GM12878 (cell line): ENCODE measurements around the gene SUPT4H1. TPM values are rescaled to one million over a fixed set of nuclear protein-coding genes. Genes with fewer than 3 reads are reported as not detected.

Source experiments
- ATAC-seq: fragments of 200-7000 bp; cut with Tn5 transposase; 3 replicates; pipeline ENCODE4 v1.9.1; 2020; ENCODE audit warnings: mild to moderate bottlenecking, moderate library complexity
- BruUV-seq: library from RNA; stranded (reverse); fragments of 400-500 nt; replicated peaks from 2 replicates; lab custom pipeline; 2021; lab: Mats Ljungman, UMichigan
- CTCF ChIA-PET: fragments of 300-600 bp; sonication (Branson Sonifier 250); formaldehyde crosslinking; extraction: SDS; loops from one replicate; lab custom pipeline; 2021; ENCODE audit warnings: inconsistent platforms; lab: Yijun Ruan, JAX
- POLR2A ChIA-PET: fragments of 350-600 bp; formaldehyde crosslinking; extraction: SDS; loops from one replicate; lab custom pipeline; 2021; ENCODE audit warnings: inconsistent platforms; lab: Charles Lee
- RAD21 ChIA-PET: fragments of 300-600 bp; sonication (Branson Sonifier 250); formaldehyde crosslinking; loops from one replicate; lab custom pipeline; 2023; ENCODE audit warnings: antibody characterized with exemption; ENCODE audit not compliant: unreplicated experiment; lab: Charles Lee
- SMC1A ChIA-PET: fragments of 300-600 bp; sonication (Branson Sonifier 250); formaldehyde crosslinking; loops from one replicate; lab custom pipeline; 2023; ENCODE audit not compliant: unreplicated experiment, uncharacterized antibody; lab: Charles Lee
- DNase-seq: peaks from one replicate; pipeline ENCODE4 v3.0.0-alpha.2; 2011; ENCODE audit warnings: low read depth, low spot score
- FAIRE-seq: peaks from 3 replicates; lab custom pipeline; 2011; peaks lifted over from hg19 to GRCh38; lab: Jason Lieb, UNC
- H2AFZ ChIP-seq: 2 replicates; pipeline ENCODE4 v1.6.0; 2011; ENCODE audit warnings: low read depth, low read length, control low read depth; ENCODE audit not compliant: control insufficient read depth
- H3K27ac ChIP-seq: 2 replicates; pipeline ENCODE4 v1.5.1; 2011; ENCODE audit warnings: control low read depth; ENCODE audit not compliant: control insufficient read depth, insufficient read depth
- H3K27me3 ChIP-seq, 2 experiments: replicated peaks in 1 of 2; 2 replicates each; pipeline versions ENCODE4 v1.6.0 to v1.6.1; 2011; ENCODE audit warnings: low read length in 1 of 2; ENCODE audit not compliant: control insufficient read depth in 2 of 2, insufficient read depth in 2 of 2
- H3K36me3 ChIP-seq, 2 experiments: 2 replicates each; pipeline ENCODE4 v1.5.1; 2011; ENCODE audit warnings: low read length in 1 of 2; ENCODE audit not compliant: control insufficient read depth in 2 of 2, insufficient read depth in 2 of 2
- H3K4me1 ChIP-seq: 2 replicates; pipeline ENCODE4 v1.6.1; 2011; ENCODE audit warnings: mild to moderate bottlenecking, low read length, moderate library complexity, mixed read lengths; ENCODE audit not compliant: control insufficient read depth, insufficient read depth
- H3K4me2 ChIP-seq: 2 replicates; pipeline ENCODE4 v1.6.0; 2011; ENCODE audit warnings: control low read depth; ENCODE audit not compliant: control insufficient read depth, insufficient read depth
- H3K4me3 ChIP-seq: fragments of 200-600 bp; sonication (generic); 2 replicates; pipeline ENCODE4 v1.5.1; 2016
- H3K79me2 ChIP-seq: 2 replicates; pipeline ENCODE4 v1.6.0; 2011; ENCODE audit warnings: low read length; ENCODE audit not compliant: control insufficient read depth, insufficient read depth
- H3K9ac ChIP-seq: 2 replicates; pipeline ENCODE4 v1.8.0; 2011; ENCODE audit warnings: low read length, control low read depth, mixed read lengths; ENCODE audit not compliant: control insufficient read depth, insufficient read depth
- H3K9me3 ChIP-seq: replicated peaks from 3 replicates; pipeline ENCODE4 v1.5.1; 2011; ENCODE audit warnings: mild to moderate bottlenecking, low read length; ENCODE audit not compliant: control insufficient read depth, insufficient read depth
- H4K20me1 ChIP-seq: 2 replicates; pipeline ENCODE4 v1.6.0; 2011; ENCODE audit not compliant: control insufficient read depth, insufficient read depth
- EED ChIP-seq: sonication (generic); IDR thresholded peaks from 2 replicates; pipeline ENCODE4 v1.6.1; 2016; ENCODE audit warnings: antibody characterized with exemption, low read depth
- ESRRA ChIP-seq: IDR thresholded peaks from 2 replicates; pipeline ENCODE4 v1.6.1; 2012; ENCODE audit warnings: mild to moderate bottlenecking, low read length, improper control_type of control experiment
- IKZF2 ChIP-seq, 2 experiments: fragments of 450-650 bp; IDR thresholded peaks; 2 replicates each; pipeline ENCODE4 v1.6.1; 2017; ENCODE audit warnings: mild to moderate bottlenecking in 2 of 2, moderate library complexity in 2 of 2
- LARP7 ChIP-seq: fragments of 450-650 bp; IDR thresholded peaks from 2 replicates; pipeline ENCODE4 v1.6.1; 2017; ENCODE audit warnings: mild to moderate bottlenecking
- MEF2A ChIP-seq: IDR thresholded peaks from 2 replicates; pipeline ENCODE4 v1.6.1; 2011; ENCODE audit warnings: low read depth, mild to moderate bottlenecking, low read length, moderate library complexity; ENCODE audit not compliant: insufficient read depth
- MYC ChIP-seq: IDR thresholded peaks from 2 replicates; pipeline ENCODE4 v1.6.1; 2011; ENCODE audit warnings: mild to moderate bottlenecking, low read length, moderate library complexity, inconsistent platforms; ENCODE audit not compliant: insufficient read depth, insufficient replicate concordance, insufficient read length, severe bottlenecking
- POLR2AphosphoS2 ChIP-seq: IDR thresholded peaks from 2 replicates; pipeline ENCODE4 v1.6.1; 2011; ENCODE audit warnings: low read depth, mild to moderate bottlenecking, low read length, improper control_type of control experiment, moderate library complexity
- SREBF2 ChIP-seq: IDR thresholded peaks from 2 replicates; pipeline ENCODE4 v1.6.1; 2012; ENCODE audit warnings: mild to moderate bottlenecking, low read length
- YY1 ChIP-seq: IDR thresholded peaks from 2 replicates; pipeline ENCODE4 v1.6.1; 2011; ENCODE audit warnings: low read depth, mild to moderate bottlenecking, low read length
- ZNF384 ChIP-seq: IDR thresholded peaks from 2 replicates; pipeline ENCODE4 v1.6.1; 2012; ENCODE audit warnings: low read depth, mild to moderate bottlenecking, low read length, improper control_type of control experiment, borderline replicate concordance
- WGBS: methylation state at CpG from one replicate; pipeline ENCODE4 v1.1.6; 2016; ENCODE audit warnings: low lambda C conversion rate; ENCODE audit not compliant: insufficient replicate concordance, insufficient coverage; ENCODE audit errors: missing lambda C conversion rate; 5-methylcytosine and 5-hydroxymethylcytosine counted together
- in situ Hi-C: fragments of 300-500 bp; cut with MboI; formaldehyde crosslinking; loops from 9 replicates; pipeline ENCODE4 v1.14.3; 2018; ENCODE audit warnings: mixed read lengths
- intact Hi-C: fragments of 100-400 bp; cut with micrococcal nuclease; formaldehyde crosslinking; loops from one replicate; pipeline ENCODE4 v1.14.2; 2022; ENCODE audit not compliant: unreplicated experiment
- polyA plus RNA-seq, 11 experiments: library from polyadenylated mRNA; depleted of rRNA in 4 of 11; unstranded in 6 of 11; stranded (reverse) in 5 of 11; fragments of >200 nt; fragmentation: Nextera tagmentation in 4 of 11; fragmentation: Illumina TruSeq in 1 of 11; extraction: Ambion mirVana in 4 of 11; extraction: Trizol in 1 of 11; gene quantifications; 1 replicate in 1 of 11; 2 replicates in 10 of 11; pipeline versions ENCODE4 v1.2.1 to v1.2.3, GENCODE V29; 2011 to 2016; ENCODE audit warnings: inconsistent platforms in 2 of 11, missing spikeins in 2 of 11, low read depth in 1 of 11
- total RNA-seq, 4 experiments: library from RNA; depleted of rRNA in 3 of 4; stranded (reverse); fragments of >200 nt in 3 of 4; fragmentation: Illumina TruSeq in 1 of 4; extraction: Trizol in 1 of 4; gene quantifications; 2 replicates each; pipeline versions ENCODE4 v1.2.1 to v1.2.3, GENCODE V29; 2013 to 2021
- TF ChIP-seq, protein P1 (sequence below): IDR thresholded peaks from 2 replicates; pipeline ENCODE4 v1.6.1; 2011; ENCODE audit warnings: low read depth, mild to moderate bottlenecking, low read length, moderate library complexity, borderline replicate concordance; ENCODE audit errors: extremely low read depth
- TF ChIP-seq, protein P2 (sequence below): fragments of 450-650 bp; IDR thresholded peaks from 2 replicates; pipeline ENCODE4 v1.6.1; 2018; ENCODE audit warnings: mild to moderate bottlenecking, low read depth, moderate library complexity; ENCODE audit not compliant: partially characterized antibody
- TF ChIP-seq, protein P3 (sequence below): fragments of 450-650 bp; IDR thresholded peaks from 2 replicates; pipeline ENCODE4 v1.6.1; 2014; ENCODE audit warnings: mild to moderate bottlenecking

SUPT4H1 gene
- total and polyA plus RNA-seq, 10 of the 15 experiments (the other 5 are each of a cell fraction or from before 2014, with no cell fraction given), result 83.8 to 293 (median 128) TPM

DNA sequence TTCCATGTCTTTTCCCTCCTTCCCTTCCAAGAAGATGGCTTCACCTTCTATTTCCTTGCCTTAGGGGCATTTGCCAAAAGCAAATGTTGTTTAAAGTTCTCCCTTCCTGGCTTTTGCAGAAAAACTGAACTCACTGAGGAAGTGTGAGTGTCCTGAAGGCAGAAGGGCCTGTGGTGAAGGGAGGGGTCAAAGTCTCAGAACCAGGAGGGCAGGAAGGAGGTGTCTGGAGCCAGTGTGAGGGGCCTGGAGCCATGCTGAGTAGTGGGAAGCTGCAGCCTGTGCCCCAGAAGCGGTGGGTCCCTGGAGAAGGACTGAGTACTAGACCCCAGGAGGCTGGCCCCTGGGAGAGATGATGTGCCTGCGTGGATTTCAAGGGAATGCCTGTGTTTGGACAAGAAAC, 23.8 kb upstream of the SUPT4H1 start:
- ChIA-PET SMC1A (interaction anchor here (1.5 kb wide), 1 partner anchor 50 kb away, joined by 3 read pairs; no protein-coding TSS in a partner anchor), POLR2A (no interaction called here), RAD21 (interaction anchor here (1.1 to 1.4 kb wide), 4 partner anchors 13 to 58 kb away, joined by 3 to 4 read pairs (median 4); no protein-coding TSS in a partner anchor), CTCF (no interaction called here)
- FAIRE-seq (no peak), DNase-seq (no peak), ATAC-seq (no peak)
- H3K79me2 ChIP-seq, result no peaks in the 10 kb centered on the region
- H3K4me2 ChIP-seq, result no peak overlapping the region
- no peak overlapping the region for H3K27ac ChIP-seq
- WGBS, result 17% methylated on average over 2 of the region's 2 CpGs
- intact Hi-C loops, result no loop called here
- in situ Hi-C loops, result no loop called here
- H3K4me3 ChIP-seq, result no peak overlapping the region
- no peaks in the 10 kb centered on the region for H3K9me3 ChIP-seq
- no peaks in the 10 kb centered on the region for H3K4me1 ChIP-seq
- no TSS peak for BruUV-seq
- H2AFZ ChIP-seq, result no peak overlapping the region
- no peaks in the 10 kb centered on the region for H4K20me1 ChIP-seq
- no peaks in the 10 kb centered on the region for H3K27me3 ChIP-seq
- no peak overlapping the region for H3K9ac ChIP-seq
- TF ChIP-seq MYC, result no peak
- TF ChIP-seq, protein P1, sequence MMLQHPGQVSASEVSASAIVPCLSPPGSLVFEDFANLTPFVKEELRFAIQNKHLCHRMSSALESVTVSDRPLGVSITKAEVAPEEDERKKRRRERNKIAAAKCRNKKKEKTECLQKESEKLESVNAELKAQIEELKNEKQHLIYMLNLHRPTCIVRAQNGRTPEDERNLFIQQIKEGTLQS, result no peak
- no peak for TF ChIP-seq IKZF2 (IDR thresholded peaks at IDR 0.05)
- no peak for TF ChIP-seq EED
- TF ChIP-seq, protein P2, sequence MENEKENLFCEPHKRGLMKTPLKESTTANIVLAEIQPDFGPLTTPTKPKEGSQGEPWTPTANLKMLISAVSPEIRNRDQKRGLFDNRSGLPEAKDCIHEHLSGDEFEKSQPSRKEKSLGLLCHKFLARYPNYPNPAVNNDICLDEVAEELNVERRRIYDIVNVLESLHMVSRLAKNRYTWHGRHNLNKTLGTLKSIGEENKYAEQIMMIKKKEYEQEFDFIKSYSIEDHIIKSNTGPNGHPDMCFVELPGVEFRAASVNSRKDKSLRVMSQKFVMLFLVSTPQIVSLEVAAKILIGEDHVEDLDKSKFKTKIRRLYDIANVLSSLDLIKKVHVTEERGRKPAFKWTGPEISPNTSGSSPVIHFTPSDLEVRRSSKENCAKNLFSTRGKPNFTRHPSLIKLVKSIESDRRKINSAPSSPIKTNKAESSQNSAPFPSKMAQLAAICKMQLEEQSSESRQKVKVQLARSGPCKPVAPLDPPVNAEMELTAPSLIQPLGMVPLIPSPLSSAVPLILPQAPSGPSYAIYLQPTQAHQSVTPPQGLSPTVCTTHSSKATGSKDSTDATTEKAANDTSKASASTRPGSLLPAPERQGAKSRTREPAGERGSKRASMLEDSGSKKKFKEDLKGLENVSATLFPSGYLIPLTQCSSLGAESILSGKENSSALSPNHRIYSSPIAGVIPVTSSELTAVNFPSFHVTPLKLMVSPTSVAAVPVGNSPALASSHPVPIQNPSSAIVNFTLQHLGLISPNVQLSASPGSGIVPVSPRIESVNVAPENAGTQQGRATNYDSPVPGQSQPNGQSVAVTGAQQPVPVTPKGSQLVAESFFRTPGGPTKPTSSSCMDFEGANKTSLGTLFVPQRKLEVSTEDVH, result no peak
- TF ChIP-seq MEF2A, result no peak
- no peak for TF ChIP-seq LARP7
- TF ChIP-seq, protein P3, sequence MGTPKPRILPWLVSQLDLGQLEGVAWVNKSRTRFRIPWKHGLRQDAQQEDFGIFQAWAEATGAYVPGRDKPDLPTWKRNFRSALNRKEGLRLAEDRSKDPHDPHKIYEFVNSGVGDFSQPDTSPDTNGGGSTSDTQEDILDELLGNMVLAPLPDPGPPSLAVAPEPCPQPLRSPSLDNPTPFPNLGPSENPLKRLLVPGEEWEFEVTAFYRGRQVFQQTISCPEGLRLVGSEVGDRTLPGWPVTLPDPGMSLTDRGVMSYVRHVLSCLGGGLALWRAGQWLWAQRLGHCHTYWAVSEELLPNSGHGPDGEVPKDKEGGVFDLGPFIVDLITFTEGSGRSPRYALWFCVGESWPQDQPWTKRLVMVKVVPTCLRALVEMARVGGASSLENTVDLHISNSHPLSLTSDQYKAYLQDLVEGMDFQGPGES, result no peak
- no peak for TF ChIP-seq SREBF2
- no peak for TF ChIP-seq ZNF384
- no peak for TF ChIP-seq ESRRA
- TF ChIP-seq POLR2AphosphoS2, result no peak
- TF ChIP-seq YY1, result no peak
- H3K36me3 ChIP-seq, result peaks cover 0 to 2% of the 10 kb centered on the region in 2 experiments; a peak in 2 of 4 replicates
